ENCODE results near the gene ZNF587. TPM values are rescaled to one million over a fixed set of nuclear protein-coding genes. Genes with fewer than 3 reads are reported as not detected.
"Not testable (repeated sequence)": the region's sequence is repeated elsewhere in the genome, so short reads cannot be mapped to it uniquely, and the experiment has no call there.

ZNF587 gene
- total RNA-seq: 10 to 100 TPM; 32.0 to 34.6 TPM

GRCh38 chr19:57849666-57850473, at the start of gene ZNF587:
ZNF587 (plus strand) TSS chr19:57849859; CDS start chr19:57850039, 180 bp downstream.
- peak; percentile 88 for DNase-seq
- ChIA-PET CTCF (interaction anchor here (1.0 kb wide), 1 partner anchor 168 kb away, joined by 3 read pairs; the partner anchor contains the start of gene ZNF551), POLR2A (interaction anchor here (0.6 to 1.1 kb wide), 4 partner anchors 8 to 80 kb away, joined by 3 to 5 read pairs (median 4); partner anchors contain the start of gene ZNF586)
- H3K27me3 Mint-ChIP-seq (ENCODE audit: low read depth); H3K9me3 Mint-ChIP-seq (ENCODE audit: insufficient read depth): not testable (repeated sequence)
- peak; percentile 99 for ATAC-seq
- Mint-ChIP-seq H3K36me3 (ENCODE audit: low read depth) (peaks cover 58% of the 10 kb centered on the region), H3K4me3 (peak within 1 kb of the TSS; percentile 91), H3K4me1 (ENCODE audit: low read depth) (peaks cover 29% of the 10 kb centered on the region), H3K27ac (peak within 1 kb of the TSS; percentile 94)

GRCh38 chr19:57800696-57801095, 49.0 kb upstream of the ZNF587 start:
- H3K27ac Mint-ChIP-seq: no peak overlapping the region
- CTCF ChIA-PET: interaction anchor here (1.5 kb wide), 1 partner anchor 18 kb away, joined by 3 read pairs; no protein-coding TSS in a partner anchor
- no peak overlapping the region for H3K4me3 Mint-ChIP-seq
- H3K9me3 Mint-ChIP-seq (ENCODE audit: insufficient read depth): no peaks in the 10 kb centered on the region
- POLR2A ChIA-PET: interaction anchor here (1.4 kb wide), 1 partner anchor 18 kb away, joined by 7 read pairs; no protein-coding TSS in a partner anchor
- peaks cover 36% of the 10 kb centered on the region for H3K4me1 Mint-ChIP-seq (ENCODE audit: low read depth)
- no peaks in the 10 kb centered on the region for H3K27me3 Mint-ChIP-seq (ENCODE audit: low read depth)
- no peak for DNase-seq
- ATAC-seq: no peak
- H3K36me3 Mint-ChIP-seq (ENCODE audit: low read depth): peaks cover 51% of the 10 kb centered on the region

GRCh38 chr19:57802269-57802668, 47.4 kb upstream of the ZNF587 start:
- peaks cover 49% of the 10 kb centered on the region for H3K36me3 Mint-ChIP-seq (ENCODE audit: low read depth)
- H3K27ac Mint-ChIP-seq: peak overlapping the region; percentile 21
- H3K4me1 Mint-ChIP-seq (ENCODE audit: low read depth): peaks cover 37% of the 10 kb centered on the region
- no peak overlapping the region for H3K4me3 Mint-ChIP-seq
- ATAC-seq: no peak
- H3K27me3 Mint-ChIP-seq (ENCODE audit: low read depth): no peaks in the 10 kb centered on the region
- POLR2A ChIA-PET: no interaction called here
- DNase-seq: no peak
- no peaks in the 10 kb centered on the region for H3K9me3 Mint-ChIP-seq (ENCODE audit: insufficient read depth)
- CTCF ChIA-PET: interaction anchor here (0.6 kb wide), 1 partner anchor 121 kb away, joined by 3 read pairs; the partner anchor contains the start of gene ZNF551

GRCh38 chr19:57803265-57803593, 46.4 kb upstream of the ZNF587 start:
- Mint-ChIP-seq H3K36me3 (ENCODE audit: low read depth) (peaks cover 56% of the 10 kb centered on the region), H3K27ac (peak overlapping the region; percentile 77), H3K27me3 (ENCODE audit: low read depth) (no peaks in the 10 kb centered on the region), H3K9me3 (ENCODE audit: insufficient read depth) (no peaks in the 10 kb centered on the region), H3K4me1 (ENCODE audit: low read depth) (peaks cover 34% of the 10 kb centered on the region), H3K4me3 (peak overlapping the region; percentile 71)
- ChIA-PET CTCF (no interaction called here), POLR2A (interaction anchor here (1.0 kb wide), 1 partner anchor 16 kb away, joined by 3 read pairs; no protein-coding TSS in a partner anchor)
- ATAC-seq (no peak), DNase-seq (no peak)

- H3K36me3 Mint-ChIP-seq (ENCODE audit: low read depth): peaks cover 61% of the 10 kb centered on the region
- H3K9me3 Mint-ChIP-seq (ENCODE audit: insufficient read depth): no peaks in the 10 kb centered on the region
- POLR2A ChIA-PET: interaction anchor here (0.6 to 1.0 kb wide), 3 partner anchors 15 to 72 kb away, joined by 3 read pairs; no protein-coding TSS in a partner anchor
- CTCF ChIA-PET: no interaction called here
- H3K4me1 Mint-ChIP-seq (ENCODE audit: low read depth): peaks cover 29% of the 10 kb centered on the region
- ATAC-seq (peak; percentile 51), DNase-seq (peak; percentile 35)
- H3K4me3 Mint-ChIP-seq: peak overlapping the region; percentile 71
- no peaks in the 10 kb centered on the region for H3K27me3 Mint-ChIP-seq (ENCODE audit: low read depth)
- peak overlapping the region; percentile 77 for H3K27ac Mint-ChIP-seq
Observed at GRCh38 chr19:57803594-57804325, 45.9 kb upstream of the ZNF587 start.

- ATAC-seq (no peak), DNase-seq (no peak)
- no peak overlapping the region for H3K4me3 Mint-ChIP-seq
- ChIA-PET CTCF (no interaction called here), POLR2A (interaction anchor here (1.1 kb wide), 1 partner anchor 208 kb away, joined by 4 read pairs; the partner anchor contains the start of gene ZNF530)
- no peaks in the 10 kb centered on the region for H3K9me3 Mint-ChIP-seq (ENCODE audit: insufficient read depth)
- no peaks in the 10 kb centered on the region for H3K27me3 Mint-ChIP-seq (ENCODE audit: low read depth)
- peaks cover 72% of the 10 kb centered on the region for H3K36me3 Mint-ChIP-seq (ENCODE audit: low read depth)
- H3K27ac Mint-ChIP-seq: peak overlapping the region; percentile 4
- H3K4me1 Mint-ChIP-seq (ENCODE audit: low read depth): peaks cover 28% of the 10 kb centered on the region
Observed at GRCh38 chr19:57807541-57807940, 42.1 kb upstream of the ZNF587 start.

- H3K4me3 Mint-ChIP-seq; ATAC-seq; H3K27me3 Mint-ChIP-seq (ENCODE audit: low read depth); H3K9me3 Mint-ChIP-seq (ENCODE audit: insufficient read depth); CTCF ChIA-PET; H3K27ac Mint-ChIP-seq; POLR2A ChIA-PET; DNase-seq: not testable (repeated sequence)
- peaks cover 39% of the 10 kb centered on the region for H3K4me1 Mint-ChIP-seq (ENCODE audit: low read depth)
- H3K36me3 Mint-ChIP-seq (ENCODE audit: low read depth): peaks cover 61% of the 10 kb centered on the region
Observed at GRCh38 chr19:57810410-57811295, 39.0 kb upstream of the ZNF587 start.

GRCh38 chr19:57812226-57812625, 37.4 kb upstream of the ZNF587 start:
- no peak for ATAC-seq
- Mint-ChIP-seq H3K27me3 (ENCODE audit: low read depth) (no peaks in the 10 kb centered on the region), H3K4me3 (no peak overlapping the region), H3K27ac (peak overlapping the region; percentile 77), H3K4me1 (ENCODE audit: low read depth) (peaks cover 46% of the 10 kb centered on the region), H3K36me3 (ENCODE audit: low read depth) (peaks cover 50% of the 10 kb centered on the region), H3K9me3 (ENCODE audit: insufficient read depth) (no peaks in the 10 kb centered on the region)
- POLR2A ChIA-PET: no interaction called here
- DNase-seq: no peak
- CTCF ChIA-PET: no interaction called here

GRCh38 chr19:57812975-57813820, 36.5 kb upstream of the ZNF587 start:
- POLR2A ChIA-PET; ATAC-seq; DNase-seq; H3K9me3 Mint-ChIP-seq (ENCODE audit: insufficient read depth); CTCF ChIA-PET; H3K27me3 Mint-ChIP-seq (ENCODE audit: low read depth): not testable (repeated sequence)
- H3K36me3 Mint-ChIP-seq (ENCODE audit: low read depth): peaks cover 42% of the 10 kb centered on the region
- peaks cover 46% of the 10 kb centered on the region for H3K4me1 Mint-ChIP-seq (ENCODE audit: low read depth)
- peak overlapping the region; percentile 94 for H3K4me3 Mint-ChIP-seq
- H3K27ac Mint-ChIP-seq: peak overlapping the region; percentile 74

- no peak for ATAC-seq
- Mint-ChIP-seq H3K27me3 (ENCODE audit: low read depth) (no peaks in the 10 kb centered on the region), H3K4me1 (ENCODE audit: low read depth) (peaks cover 54% of the 10 kb centered on the region), H3K27ac (peak overlapping the region; percentile 90), H3K4me3 (peak overlapping the region; percentile 94), H3K9me3 (ENCODE audit: insufficient read depth) (no peaks in the 10 kb centered on the region), H3K36me3 (ENCODE audit: low read depth) (peaks cover 36% of the 10 kb centered on the region)
- no peak for DNase-seq
- ChIA-PET CTCF (no interaction called here), POLR2A (interaction anchor here (1.2 kb wide), 1 partner anchor 66 kb away, joined by 4 read pairs; no protein-coding TSS in a partner anchor)
Observed at GRCh38 chr19:57813919-57814504, 35.6 kb upstream of the ZNF587 start.

All from activated CD8-positive, alpha-beta T cell treated with anti-CD3 and anti-CD28 coated beads, Interleukin-2, amount 10 ng/mL, durations not matched to agents 7 days and 5 days (primary cell).